ENCODE results near the gene SLC17A2. TPM values are rescaled to one million over a fixed set of nuclear protein-coding genes. Genes with fewer than 3 reads are reported as not detected.

SLC17A2 gene
- total and polyA plus RNA-seq, 7 donors = not detected

- DNase-seq = no peak
- 75 to 79% (median 76%) methylated on average over 2 of the region's 2 CpGs for WGBS, 3 donors
- TF ChIP-seq CTCF (IDR thresholded peaks at IDR 0.05) = no peak
These were observed 9.1 kb upstream of the SLC17A2 start for GRCh38 chr6:25939593-25939992.

GRCh38 chr6:25935953-25936352 is 5.5 kb upstream of the SLC17A2 start:
- TF ChIP-seq CTCF (IDR thresholded peaks at IDR 0.05) = no peak
- Histone ChIP-seq H3K4me3 (no peak overlapping the region), H3K36me3 (ENCODE audit: insufficient read depth in 1 of 2, low read depth in 1 of 2) (no peaks in the 10 kb centered on the region), H3K27me3 (ENCODE audit: insufficient read depth in 3 of 3, low read length in 2 of 3) (peaks cover 0 to 3% (median 0%) of the 10 kb centered on the region in 3 donors), H3K9me3 (no peaks in the 10 kb centered on the region), H3K27ac (no peak overlapping the region), H3K4me1 (no peaks in the 10 kb centered on the region)
- 87 to 92% (median 91%) methylated on average over 5 of the region's 5 CpGs for WGBS, 3 donors
- intact Hi-C loops (cut with DNase I) = loop anchor here in 1 of 2 donors (10.0 kb wide), 1 partner anchor 661 kb away; the partner anchor contains the start of gene CARMIL1
- DNase-seq = no peak
- ATAC-seq = no peak

More at GRCh38 chr6:25939593-25939992, 9.1 kb upstream of the SLC17A2 start:
- Histone ChIP-seq H3K9me3 (no peaks in the 10 kb centered on the region), H3K4me1 (no peaks in the 10 kb centered on the region), H3K27me3 (ENCODE audit: insufficient read depth in 3 of 3, low read length in 2 of 3) (no peaks in the 10 kb centered on the region), H3K36me3 (ENCODE audit: insufficient read depth in 1 of 2, low read depth in 1 of 2) (no peaks in the 10 kb centered on the region), H3K27ac (no peak overlapping the region), H3K4me3 (no peak overlapping the region)
- intact Hi-C loops (cut with DNase I) = loop anchor here in 1 of 2 donors (10.0 kb wide), 1 partner anchor 665 kb away; the partner anchor contains the start of gene CARMIL1
- no peak for ATAC-seq

GRCh38 chr6:25934735-25935313 is 4.3 kb upstream of the SLC17A2 start:
- WGBS, 3 donors = 71 to 83% (median 72%) methylated on average over 3 of the region's 3 CpGs
- H3K4me3 ChIP-seq = no peak overlapping the region

GRCh38 chr6:25934156-25934555 is 3.7 kb upstream of the SLC17A2 start:
- WGBS, 3 donors = 76 to 88% (median 82%) methylated on average over 2 of the region's 2 CpGs
- no peak for ATAC-seq

More at GRCh38 chr6:25934735-25935313, 4.3 kb upstream of the SLC17A2 start:
- Histone ChIP-seq H3K4me1 (no peaks in the 10 kb centered on the region), H3K9me3 (no peaks in the 10 kb centered on the region), H3K36me3 (ENCODE audit: insufficient read depth in 1 of 2, low read depth in 1 of 2) (no peaks in the 10 kb centered on the region), H3K27ac (no peak overlapping the region), H3K27me3 (ENCODE audit: insufficient read depth in 3 of 3, low read length in 2 of 3) (peaks cover 0 to 3% (median 0%) of the 10 kb centered on the region in 3 donors)
- ATAC-seq (no peak), DNase-seq (no peak)
- intact Hi-C loops (cut with DNase I) = loop anchor here in 1 of 2 donors (10.0 kb wide), 1 partner anchor 660 kb away; the partner anchor contains the start of gene CARMIL1
- no peak for TF ChIP-seq CTCF (IDR thresholded peaks at IDR 0.05)

More at GRCh38 chr6:25934156-25934555, 3.7 kb upstream of the SLC17A2 start:
- Histone ChIP-seq H3K27ac (no peak overlapping the region), H3K4me1 (no peaks in the 10 kb centered on the region), H3K36me3 (ENCODE audit: insufficient read depth in 1 of 2, low read depth in 1 of 2) (no peaks in the 10 kb centered on the region), H3K27me3 (ENCODE audit: insufficient read depth in 3 of 3, low read length in 2 of 3) (peaks cover 0 to 3% (median 0%) of the 10 kb centered on the region in 3 donors), H3K4me3 (no peak overlapping the region), H3K9me3 (no peaks in the 10 kb centered on the region)
- no peak for TF ChIP-seq CTCF (IDR thresholded peaks at IDR 0.05)
- no peak for DNase-seq
- intact Hi-C loops (cut with DNase I) = loop anchor here in 1 of 2 donors (10.0 kb wide), 1 partner anchor 659 kb away; the partner anchor contains the start of gene CARMIL1

Data from psoas muscle (tissue), 8 donors.